ENCODE measurements around the gene ARL6IP4.

The ARL6IP4 gene

GRCh38 chr12:122949816-122950675, 30.4 kb upstream of the ARL6IP4 start:
- Mint-ChIP-seq H3K27ac (no peak overlapping the region), H3K9me3 (no peaks in the 10 kb centered on the region), H3K4me1 (ENCODE audit: low read depth) (peaks cover 31% of the 10 kb centered on the region), H3K27me3 (no peaks in the 10 kb centered on the region), H3K36me3 (ENCODE audit: low read depth) (no peaks in the 10 kb centered on the region), H3K4me3 (no peak overlapping the region)
- no peak for DNase-seq

- H3K27me3 Mint-ChIP-seq: no peaks in the 10 kb centered on the region
- no peak overlapping the region for H3K4me3 Mint-ChIP-seq
- no peaks in the 10 kb centered on the region for H3K9me3 Mint-ChIP-seq
- H3K36me3 Mint-ChIP-seq (ENCODE audit: low read depth): no peaks in the 10 kb centered on the region
- peaks cover 25% of the 10 kb centered on the region for H3K4me1 Mint-ChIP-seq (ENCODE audit: low read depth)
- no peak for DNase-seq
- H3K27ac Mint-ChIP-seq: no peak overlapping the region
These were observed 29.1 kb upstream of the ARL6IP4 start for GRCh38 chr12:122951406-122951805.

- Mint-ChIP-seq H3K36me3 (ENCODE audit: low read depth) (no peaks in the 10 kb centered on the region), H3K27ac (no peak overlapping the region), H3K4me1 (ENCODE audit: low read depth) (peaks cover 17% of the 10 kb centered on the region), H3K4me3 (no peak overlapping the region), H3K27me3 (no peaks in the 10 kb centered on the region), H3K9me3 (no peaks in the 10 kb centered on the region)
- peak; percentile 84 for DNase-seq
These were observed 28.2 kb upstream of the ARL6IP4 start for GRCh38 chr12:122951979-122952892.

- peaks cover 8% of the 10 kb centered on the region for H3K4me1 Mint-ChIP-seq (ENCODE audit: low read depth)
- no peak for DNase-seq
- no peak overlapping the region for H3K27ac Mint-ChIP-seq
- H3K27me3 Mint-ChIP-seq: no peaks in the 10 kb centered on the region
- peaks cover 1% of the 10 kb centered on the region for H3K36me3 Mint-ChIP-seq (ENCODE audit: low read depth)
- no peaks in the 10 kb centered on the region for H3K9me3 Mint-ChIP-seq
- H3K4me3 Mint-ChIP-seq: no peak overlapping the region
These were observed 25.3 kb upstream of the ARL6IP4 start for GRCh38 chr12:122955156-122955555.

- Mint-ChIP-seq H3K9me3 (no peaks in the 10 kb centered on the region), H3K4me3 (no peak overlapping the region), H3K4me1 (ENCODE audit: low read depth) (peaks cover 8% of the 10 kb centered on the region), H3K27ac (no peak overlapping the region), H3K27me3 (no peaks in the 10 kb centered on the region), H3K36me3 (ENCODE audit: low read depth) (peaks cover 1% of the 10 kb centered on the region)
- DNase-seq: no peak
These were observed 24.4 kb upstream of the ARL6IP4 start for GRCh38 chr12:122956035-122956434.

GRCh38 chr12:122958198-122958888, 22.1 kb upstream of the ARL6IP4 start:
- Mint-ChIP-seq H3K4me1 (ENCODE audit: low read depth) (no peaks in the 10 kb centered on the region), H3K36me3 (ENCODE audit: low read depth) (peaks cover 1% of the 10 kb centered on the region), H3K27ac (no peak overlapping the region), H3K9me3 (no peaks in the 10 kb centered on the region), H3K4me3 (no peak overlapping the region), H3K27me3 (no peaks in the 10 kb centered on the region)
- DNase-seq: no peak

GRCh38 chr12:122959566-122960192, 20.8 kb upstream of the ARL6IP4 start:
- DNase-seq: no peak
- Mint-ChIP-seq H3K4me1 (ENCODE audit: low read depth) (peaks cover under 1% of the 10 kb centered on the region), H3K27ac (no peak overlapping the region), H3K9me3 (no peaks in the 10 kb centered on the region), H3K4me3 (no peak overlapping the region), H3K27me3 (no peaks in the 10 kb centered on the region), H3K36me3 (ENCODE audit: low read depth) (peaks cover 1% of the 10 kb centered on the region)

- no peak overlapping the region for H3K27ac Mint-ChIP-seq
- no peak for DNase-seq
- H3K9me3 Mint-ChIP-seq: no peaks in the 10 kb centered on the region
- peaks cover 1% of the 10 kb centered on the region for H3K36me3 Mint-ChIP-seq (ENCODE audit: low read depth)
- no peaks in the 10 kb centered on the region for H3K27me3 Mint-ChIP-seq
- peaks cover 4% of the 10 kb centered on the region for H3K4me1 Mint-ChIP-seq (ENCODE audit: low read depth)
- no peak overlapping the region for H3K4me3 Mint-ChIP-seq
These were observed 20.3 kb upstream of the ARL6IP4 start for GRCh38 chr12:122960193-122960569.

GRCh38 chr12:122961531-122962329, 18.8 kb upstream of the ARL6IP4 start:
- Mint-ChIP-seq H3K4me3 (no peak overlapping the region), H3K4me1 (ENCODE audit: low read depth) (peaks cover 6% of the 10 kb centered on the region), H3K27ac (no peak overlapping the region), H3K36me3 (ENCODE audit: low read depth) (peaks cover 1% of the 10 kb centered on the region), H3K27me3 (no peaks in the 10 kb centered on the region), H3K9me3 (no peaks in the 10 kb centered on the region)
- DNase-seq: no peak

GRCh38 chr12:122963941-122964265, 16.6 kb upstream of the ARL6IP4 start:
- Mint-ChIP-seq H3K4me3 (no peak overlapping the region), H3K27me3 (no peaks in the 10 kb centered on the region), H3K9me3 (no peaks in the 10 kb centered on the region), H3K27ac (no peak overlapping the region), H3K36me3 (ENCODE audit: low read depth) (no peaks in the 10 kb centered on the region), H3K4me1 (ENCODE audit: low read depth) (peaks cover 7% of the 10 kb centered on the region)
- no peak for DNase-seq

GRCh38 chr12:122964439-122965257, 15.8 kb upstream of the ARL6IP4 start:
- H3K27ac Mint-ChIP-seq: no peak overlapping the region

GRCh38 chr12:122965321-122965751, 15.1 kb upstream of the ARL6IP4 start:
- peak; percentile 32 for DNase-seq
- Mint-ChIP-seq H3K27ac (no peak overlapping the region), H3K36me3 (ENCODE audit: low read depth) (no peaks in the 10 kb centered on the region), H3K27me3 (no peaks in the 10 kb centered on the region), H3K4me1 (ENCODE audit: low read depth) (peaks cover 7% of the 10 kb centered on the region), H3K9me3 (no peaks in the 10 kb centered on the region), H3K4me3 (peak overlapping the region; percentile 66)

More at GRCh38 chr12:122964439-122965257, 15.8 kb upstream of the ARL6IP4 start:
- Mint-ChIP-seq H3K4me1 (ENCODE audit: low read depth) (peaks cover 7% of the 10 kb centered on the region), H3K36me3 (ENCODE audit: low read depth) (no peaks in the 10 kb centered on the region), H3K4me3 (peak overlapping the region; percentile 51), H3K27me3 (no peaks in the 10 kb centered on the region), H3K9me3 (no peaks in the 10 kb centered on the region)
- no peak for DNase-seq

Measured in activated T-cell treated with anti-CD3 and anti-CD28 coated beads, Interleukin-2, amount 50 U/mL, for 24 hours (primary cell).